SU-DHL-6 (cell line): Measurements from ENCODE around the gene HTD2.
"Not testable (repeated sequence)": the region's sequence is repeated elsewhere in the genome, so short reads cannot be mapped to it uniquely, and the experiment has no call there.

ENCODE experiments used
- CTCF ChIP-seq: fragments of 200-600 bp; sonication (generic); IDR thresholded peaks from one replicate; pipeline ENCODE4 v1.5.1; 2017; ENCODE audit warnings: antibody characterized with exemption, mild to moderate bottlenecking, low read length, moderate library complexity; ENCODE audit not compliant: insufficient read depth, poor library complexity, severe bottlenecking
- EZH2phosphoT487 ChIP-seq: fragments of 200-600 bp; sonication (generic), shearing (Covaris generic); conservative IDR thresholded peaks from 2 replicates; pipeline ENCODE4 v1.6.1; 2018; ENCODE audit warnings: mild to moderate bottlenecking, antibody characterized with exemption, low read length, moderate library complexity, mixed read lengths

- TF ChIP-seq CTCF, EZH2phosphoT487: not testable (repeated sequence)
These were observed 33.0 kb upstream of the HTD2 start for GRCh38 chr3:58273362-58273761.
